Cardiac septum (tissue), 1 donor: ENCODE data around the gene NUP160. TPM values are rescaled to one million over a fixed set of nuclear protein-coding genes. Genes with fewer than 3 reads are reported as not detected.
"Not testable (repeated sequence)": the region's sequence is repeated elsewhere in the genome, so short reads cannot be mapped to it uniquely, and the experiment has no call there.

Experiments
- DNase-seq: peaks from one replicate; pipeline ENCODE4 v3.0.0-alpha.2; 2020; ENCODE audit warnings: low spot score
- intact Hi-C: fragments of 100-400 bp; cut with DNase I; formaldehyde crosslinking; loops from one replicate; pipeline ENCODE4 v1.14.0; 2022
- total RNA-seq: library from RNA; stranded (reverse); fragmentation: NEBNext Ultra II Directional; extraction: Animal tissue kit (Norgen Biotek cat#: 25700); gene quantifications from one replicate; pipeline ENCODE4 v1.2.1, GENCODE V29; 2021
- donor health status: DM: no; HTN: no; CAD: no.

NUP160 gene
- total RNA-seq, 1 donor from 2014 or later, result 12.8 TPM

- intact Hi-C loops, result no loop called here
- DNase-seq, result no peak
Measured at GRCh38 chr11:47828284-47828683, 19.9 kb downstream of the NUP160 start.

DNA sequence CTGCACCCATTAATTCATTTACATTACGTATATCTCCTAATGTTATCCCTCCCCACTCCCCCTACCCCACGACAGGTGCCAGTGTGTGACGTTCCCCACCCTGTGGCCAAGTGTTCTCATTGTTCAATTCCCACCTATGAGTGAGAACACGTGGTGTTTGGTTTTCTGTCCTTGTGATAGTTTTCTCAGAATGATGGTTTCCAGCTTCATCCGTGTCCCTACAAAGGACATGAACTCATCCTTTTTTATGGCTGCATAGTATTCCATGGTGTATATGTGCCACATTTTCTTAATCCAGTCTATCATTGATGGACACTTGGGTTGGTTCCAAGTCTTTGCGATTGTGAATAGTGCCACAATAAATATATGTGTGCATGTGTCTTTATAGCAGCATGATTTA lies 25.5 kb downstream of the NUP160 start:
- intact Hi-C loops, DNase-seq: not testable (repeated sequence)

- intact Hi-C loops, result no loop called here
- no peak for DNase-seq
Measured at GRCh38 chr11:47819743-47820142, 28.4 kb downstream of the NUP160 start.

GRCh38 chr11:47800759-47801158 lies 47.4 kb downstream of the NUP160 start:
- no peak for DNase-seq
- intact Hi-C loops, result loop anchor here (5.0 kb wide), 1 partner anchor 33 kb away; the partner anchor contains the start of gene FNBP4

- DNase-seq, result no peak
- intact Hi-C loops, result no loop called here
Measured at GRCh38 chr11:47797633-47798032, 50.5 kb downstream of the NUP160 start.

- no peak for DNase-seq
- intact Hi-C loops, result no loop called here
Measured at GRCh38 chr11:47791774-47792430, 56.2 kb downstream of the NUP160 start.

- DNase-seq, intact Hi-C loops: not testable (repeated sequence)
Measured at GRCh38 chr11:47790017-47790416, 58.1 kb downstream of the NUP160 start.

- DNase-seq, result no peak
- intact Hi-C loops, result no loop called here
Measured at GRCh38 chr11:47788181-47788580, 60.0 kb downstream of the NUP160 start.

GRCh38 chr11:47786373-47786772 lies 61.8 kb downstream of the NUP160 start:
- intact Hi-C loops, result no loop called here
- DNase-seq, result no peak

DNA sequence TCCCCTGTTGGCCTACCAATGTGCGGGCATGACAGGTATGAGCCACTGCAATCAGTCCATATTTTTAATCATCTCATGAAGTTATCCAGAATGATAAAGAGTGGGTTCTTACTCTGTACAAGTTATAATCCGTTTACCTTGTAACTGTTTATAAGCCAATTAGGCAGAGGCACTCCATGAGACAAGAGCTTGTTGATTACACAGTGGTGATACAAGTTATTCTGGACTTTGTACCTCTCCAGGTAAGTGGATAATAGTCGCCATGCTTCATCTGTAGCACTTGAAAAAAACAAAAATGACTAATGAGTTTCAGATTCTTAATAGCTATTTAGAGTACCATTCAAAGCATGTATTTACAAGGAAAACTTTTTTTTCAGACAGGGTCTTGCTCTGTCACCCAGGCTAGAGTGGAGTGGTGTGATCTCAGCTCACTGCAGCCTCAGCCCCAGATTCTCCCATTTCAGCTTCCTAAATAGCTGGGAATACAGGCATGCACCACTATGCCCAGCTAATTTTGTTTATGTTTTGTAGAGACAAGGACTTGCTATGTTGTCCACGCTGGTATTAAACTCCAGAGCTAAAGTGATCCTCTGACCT lies 63.3 kb downstream of the NUP160 start:
- intact Hi-C loops, result no loop called here
- DNase-seq, result no peak

DNA sequence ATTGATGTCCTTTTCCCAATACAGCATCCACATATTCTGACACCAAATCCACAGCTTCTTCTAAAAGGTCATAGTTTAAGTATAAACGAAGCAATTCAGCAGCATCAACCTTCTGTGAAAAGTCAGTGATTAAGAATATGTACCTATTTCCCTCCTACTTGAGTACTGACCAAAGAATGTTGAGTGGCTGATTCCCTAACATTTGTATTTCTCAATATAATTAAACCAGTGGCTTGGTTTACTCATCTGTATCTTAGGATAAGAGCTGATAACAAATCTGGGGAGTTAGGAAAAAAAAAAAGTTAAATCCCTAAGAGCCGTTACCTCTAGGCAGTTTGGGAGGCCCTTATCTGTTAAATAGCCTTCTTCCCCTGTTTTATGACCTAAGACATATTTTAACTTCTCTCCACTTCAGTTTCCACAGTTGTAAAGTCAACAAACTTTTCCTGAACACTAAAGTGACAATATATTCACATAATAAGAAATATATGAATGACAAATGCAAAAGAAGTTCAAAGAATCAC lies 65.0 kb downstream of the NUP160 start:
- intact Hi-C loops, result no loop called here
- DNase-seq, result no peak

- no peak for DNase-seq
- intact Hi-C loops, result no loop called here
Measured at GRCh38 chr11:47778878-47779483, 69.2 kb downstream of the NUP160 start.

DNA sequence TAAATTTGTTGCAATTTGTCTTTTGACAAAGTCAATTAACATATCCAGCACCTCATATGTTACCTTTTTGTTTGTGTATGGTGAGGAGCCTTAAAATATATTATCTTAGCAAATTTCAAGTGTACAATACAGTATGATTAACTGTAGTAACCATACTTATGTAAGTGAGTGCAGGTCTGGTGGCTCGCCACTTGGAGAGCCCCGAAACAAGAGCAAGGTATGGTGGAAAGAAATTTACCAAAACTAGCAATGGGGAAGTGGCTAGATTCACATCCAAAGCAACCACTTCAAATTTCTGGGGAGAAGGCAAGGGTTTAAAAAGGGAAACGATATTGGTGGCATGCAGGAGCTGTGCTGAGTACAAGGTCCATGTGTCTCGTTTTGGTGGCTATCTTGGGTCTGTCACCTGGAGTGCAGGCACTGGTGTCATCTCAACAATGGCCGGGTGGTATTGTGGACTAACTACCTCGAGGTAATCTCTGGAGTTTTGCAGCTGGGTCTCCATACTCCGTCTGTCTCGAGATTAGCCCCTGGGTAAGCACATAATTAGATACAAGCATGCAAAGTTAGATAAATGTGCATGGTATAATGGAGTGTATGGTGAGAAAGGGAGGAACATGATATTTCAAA lies 72.8 kb downstream of the NUP160 start:
- no peak for DNase-seq
- intact Hi-C loops, result no loop called here

- no peak for DNase-seq
Measured at GRCh38 chr11:47773882-47774281, 74.3 kb downstream of the NUP160 start.

GRCh38 chr11:47769556-47769955 lies 78.6 kb downstream of the NUP160 start:
- intact Hi-C loops, result loop anchor here (5.0 kb wide), 1 partner anchor 33 kb away; no protein-coding TSS in a partner anchor
- not testable (repeated sequence) for DNase-seq

More at GRCh38 chr11:47773882-47774281, 74.3 kb downstream of the NUP160 start:
- intact Hi-C loops, result no loop called here

DNA sequence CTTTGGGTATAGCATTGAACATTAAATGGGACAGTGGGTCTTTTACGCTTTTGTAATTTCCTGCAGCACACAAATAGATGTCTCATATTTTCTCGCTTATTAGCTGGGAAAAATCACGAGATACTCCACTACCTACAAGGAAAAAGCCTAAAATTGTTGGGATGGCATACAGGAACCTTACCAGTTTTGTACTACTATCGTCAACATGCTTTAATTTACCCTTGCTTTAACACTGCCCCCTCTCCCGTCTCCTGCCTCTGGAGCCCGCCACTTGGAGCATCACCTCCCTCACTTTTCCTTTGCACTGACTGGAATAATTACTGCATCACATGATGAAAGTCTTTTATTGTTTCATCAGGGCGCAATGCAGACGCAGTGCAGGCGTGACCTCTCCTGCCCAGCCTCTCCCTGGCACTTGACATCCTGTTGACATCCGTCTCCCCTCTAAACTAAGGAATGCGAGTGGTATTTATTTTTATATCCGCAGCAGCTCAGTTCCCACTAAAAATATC lies 80.0 kb downstream of the NUP160 start:
- intact Hi-C loops, result loop anchor here (5.0 kb wide), 1 partner anchor 34 kb away; no protein-coding TSS in a partner anchor
- DNase-seq, result peak; percentile 87

DNA sequence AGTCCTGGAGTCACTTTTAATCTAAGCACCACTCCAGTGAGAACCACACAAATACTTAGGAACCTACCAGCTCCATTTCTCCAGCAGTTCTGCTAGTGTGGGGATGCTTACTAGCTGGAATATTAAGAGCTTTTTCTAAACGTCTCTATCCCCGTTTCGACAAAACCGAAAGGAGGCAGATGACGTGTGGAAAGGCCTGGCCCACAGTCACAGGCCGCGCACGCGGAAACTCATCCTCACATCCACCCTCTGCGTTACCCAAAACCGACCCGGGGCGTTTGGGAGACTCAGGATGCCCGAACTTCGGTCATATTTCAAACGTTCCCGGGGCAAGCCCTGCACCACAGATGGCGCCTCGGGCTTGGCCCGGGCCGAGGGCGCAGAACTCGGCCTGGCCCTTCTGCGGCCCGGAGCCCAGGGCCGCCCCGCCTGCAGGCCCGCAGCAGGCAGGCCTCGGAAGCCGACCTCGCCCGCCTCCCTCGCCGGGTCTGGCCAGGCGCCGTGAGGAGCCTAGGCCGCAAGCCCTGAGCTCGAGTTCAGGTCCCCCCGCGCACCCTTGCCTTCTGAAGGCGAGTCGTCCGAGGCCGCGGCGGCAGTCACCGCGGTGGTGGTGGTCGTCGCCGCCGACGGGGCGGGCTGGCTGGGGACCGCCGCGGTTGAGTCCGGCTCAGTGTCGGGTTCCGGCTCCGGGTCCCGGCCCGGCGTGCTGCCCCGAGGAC lies 81.5 kb downstream of the NUP160 start:
- peak; percentile 85 for DNase-seq
- intact Hi-C loops, result loop anchor here (2.0 to 5.0 kb wide), 2 partner anchors 36 to 82 kb away; partner anchors contain the start of gene NUP160

DNA sequence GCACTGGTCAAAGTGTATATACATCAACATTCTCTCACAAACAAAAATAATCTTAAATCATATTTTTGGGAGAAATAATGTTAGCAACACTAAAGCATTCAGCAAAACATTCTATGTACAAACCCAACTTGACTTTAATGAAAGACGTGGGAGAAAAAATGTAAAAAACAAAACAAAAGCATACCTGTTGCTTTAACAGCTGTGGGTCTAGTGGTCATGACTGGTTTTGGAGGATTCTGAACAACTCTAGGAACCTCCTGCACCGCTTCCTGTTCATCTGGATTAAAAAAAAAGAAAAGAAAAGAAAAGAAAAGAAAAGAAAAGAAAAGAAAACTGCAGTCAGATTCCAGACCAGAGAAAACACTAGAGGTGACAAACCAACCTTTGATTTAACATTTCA lies 83.1 kb downstream of the NUP160 start:
- no peak for DNase-seq
- intact Hi-C loops, result loop anchor here (5.0 kb wide), 1 partner anchor 37 kb away; no protein-coding TSS in a partner anchor

GRCh38 chr11:47759291-47759690 lies 88.9 kb downstream of the NUP160 start:
- DNase-seq, intact Hi-C loops: not testable (repeated sequence)
